Measurements from ENCODE around the gene RPS6KA2.

Gene RPS6KA2

DNA sequence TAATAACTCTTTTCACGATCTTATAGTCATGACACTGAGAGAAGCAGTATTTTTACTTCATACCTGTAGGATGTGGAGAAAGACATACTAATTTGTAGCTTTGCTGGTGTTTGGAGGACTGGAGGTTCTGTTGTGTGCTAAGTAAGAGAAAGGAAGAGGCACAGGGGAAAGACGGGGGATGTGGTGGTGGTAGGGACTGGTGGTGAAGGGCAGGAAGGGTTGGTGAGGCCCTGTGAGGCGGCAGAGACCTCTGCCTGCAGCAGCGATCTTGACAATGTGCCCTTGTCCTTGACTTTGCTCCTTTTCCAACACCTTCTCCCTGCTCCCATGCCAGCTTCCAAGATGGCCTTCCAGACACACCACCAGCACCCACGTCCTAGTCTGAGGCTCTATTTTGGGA lies 211.7 kb downstream of the RPS6KA2 start:
- TF ChIP-seq CTCF (conservative IDR thresholded peaks at IDR 0.05; ENCODE audit: low read length): no peak
- DNase-seq (ENCODE audit: low read depth): no peak
- no peak overlapping the region for H3K4me3 ChIP-seq (ENCODE audit: low read length)

DNA sequence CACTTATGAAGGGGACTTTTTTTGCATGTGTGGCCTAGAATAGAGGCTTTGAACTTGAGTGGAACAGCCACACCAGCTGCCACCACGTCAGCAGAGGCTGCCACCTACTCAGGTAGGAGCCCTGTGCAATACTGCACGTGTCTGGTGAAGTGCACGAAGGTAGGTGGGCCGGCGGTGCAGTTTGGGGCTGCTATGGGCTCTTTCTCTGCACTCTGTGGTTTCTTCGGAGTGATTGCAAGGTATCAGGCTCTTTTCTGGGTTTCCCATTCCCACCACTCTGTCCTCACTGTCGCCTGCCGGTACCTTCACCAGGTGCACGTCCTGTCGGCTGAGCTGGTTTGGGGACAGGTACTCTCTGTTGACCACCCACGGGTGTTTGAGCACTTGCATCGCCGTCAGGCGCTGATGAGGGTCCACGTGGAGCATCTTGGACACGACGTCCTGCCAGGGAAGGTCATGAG lies 213.5 kb downstream of the RPS6KA2 start:
- no peak for DNase-seq (ENCODE audit: low read depth)
- no peak for TF ChIP-seq CTCF (conservative IDR thresholded peaks at IDR 0.05; ENCODE audit: low read length)
- H3K4me3 ChIP-seq (ENCODE audit: low read length): no peak overlapping the region

DNA sequence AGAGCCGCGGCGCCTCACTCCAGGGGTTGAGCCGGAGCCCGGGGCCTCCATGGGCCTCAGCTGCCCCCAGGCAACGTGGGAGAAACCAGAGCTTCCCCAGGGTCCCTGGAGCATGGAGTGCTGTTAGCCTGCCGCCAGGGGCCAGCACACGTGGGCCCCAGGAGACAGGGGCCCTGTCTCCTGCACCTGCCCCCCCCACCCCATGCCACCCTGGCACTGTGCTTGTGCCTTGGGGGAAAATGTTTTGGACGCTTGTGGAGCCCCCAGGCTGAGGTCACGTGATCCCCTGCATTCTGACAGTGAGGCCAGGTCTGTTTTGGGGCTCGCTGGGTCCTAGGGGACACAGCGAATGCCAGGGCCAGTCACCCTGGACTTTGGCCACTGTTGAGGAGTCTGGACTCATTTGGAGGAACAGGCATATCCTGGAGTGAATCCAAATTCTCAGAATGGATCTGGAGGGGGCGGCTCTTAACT lies 214.1 kb downstream of the RPS6KA2 start:
- DNase-seq (ENCODE audit: low read depth): no peak
- no peak overlapping the region for H3K4me3 ChIP-seq (ENCODE audit: low read length)
- TF ChIP-seq CTCF (conservative IDR thresholded peaks at IDR 0.05; ENCODE audit: low read length): no peak

GRCh38 chr6:166412156-166412910 lies 214.7 kb downstream of the RPS6KA2 start:
- TF ChIP-seq CTCF (conservative IDR thresholded peaks at IDR 0.05; ENCODE audit: low read length): no peak
- H3K4me3 ChIP-seq (ENCODE audit: low read length): no peak overlapping the region
- no peak for DNase-seq (ENCODE audit: low read depth)

- no peak for DNase-seq (ENCODE audit: low read depth)
- no peak for TF ChIP-seq CTCF (conservative IDR thresholded peaks at IDR 0.05; ENCODE audit: low read length)
- no peak overlapping the region for H3K4me3 ChIP-seq (ENCODE audit: low read length)
Measured at GRCh38 chr6:166411721-166412151, 215.3 kb downstream of the RPS6KA2 start.

DNA sequence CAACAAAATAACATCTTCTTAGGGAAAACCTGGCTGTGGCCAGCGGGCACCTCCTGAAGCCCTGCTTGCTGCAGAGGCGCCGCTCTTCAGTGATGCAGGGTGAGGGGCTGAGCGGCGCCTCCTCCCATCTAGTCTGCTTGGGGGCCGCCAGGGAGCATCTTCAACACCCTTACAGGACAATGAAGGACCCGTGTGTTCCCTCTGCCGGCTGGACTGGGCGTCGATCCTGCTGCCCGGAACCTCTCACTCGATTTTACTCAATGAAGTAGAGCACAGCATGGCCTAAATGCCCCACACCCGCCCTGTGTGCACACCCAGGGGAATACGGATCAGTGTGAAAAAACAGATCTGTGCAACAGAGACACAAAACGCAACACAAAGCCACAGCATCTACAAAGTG lies 215.8 kb downstream of the RPS6KA2 start:
- TF ChIP-seq CTCF (conservative IDR thresholded peaks at IDR 0.05; ENCODE audit: low read length): no peak
- DNase-seq (ENCODE audit: low read depth): no peak
- no peak overlapping the region for H3K4me3 ChIP-seq (ENCODE audit: low read length)

GRCh38 chr6:166410426-166410935 lies 216.6 kb downstream of the RPS6KA2 start:
- no peak overlapping the region for H3K4me3 ChIP-seq (ENCODE audit: low read length)
- TF ChIP-seq CTCF (conservative IDR thresholded peaks at IDR 0.05; ENCODE audit: low read length): no peak
- no peak for DNase-seq (ENCODE audit: low read depth)

All from AG10803 (cell line).